GM12878 (cell line): ENCODE measurements around the gene SRSF9. TPM values are rescaled to one million over a fixed set of nuclear protein-coding genes. Genes with fewer than 3 reads are reported as not detected.

Experiments used
- ATAC-seq: fragments of 200-7000 bp; cut with Tn5 transposase; 3 replicates; pipeline ENCODE4 v1.9.1; 2020; ENCODE audit warnings: mild to moderate bottlenecking, moderate library complexity
- BruUV-seq: library from RNA; stranded (reverse); fragments of 400-500 nt; replicated peaks from 2 replicates; lab custom pipeline; 2021; lab: Mats Ljungman, UMichigan
- CTCF ChIA-PET: fragments of 300-600 bp; sonication (Branson Sonifier 250); formaldehyde crosslinking; extraction: SDS; loops from one replicate; lab custom pipeline; 2021; ENCODE audit warnings: inconsistent platforms; lab: Yijun Ruan, JAX
- POLR2A ChIA-PET: fragments of 350-600 bp; formaldehyde crosslinking; extraction: SDS; loops from one replicate; lab custom pipeline; 2021; ENCODE audit warnings: inconsistent platforms; lab: Charles Lee
- RAD21 ChIA-PET: fragments of 300-600 bp; sonication (Branson Sonifier 250); formaldehyde crosslinking; loops from one replicate; lab custom pipeline; 2023; ENCODE audit warnings: antibody characterized with exemption; ENCODE audit not compliant: unreplicated experiment; lab: Charles Lee
- SMC1A ChIA-PET: fragments of 300-600 bp; sonication (Branson Sonifier 250); formaldehyde crosslinking; loops from one replicate; lab custom pipeline; 2023; ENCODE audit not compliant: unreplicated experiment, uncharacterized antibody; lab: Charles Lee
- DNase-seq: peaks from one replicate; pipeline ENCODE4 v3.0.0-alpha.2; 2011; ENCODE audit warnings: low read depth, low spot score
- FAIRE-seq: peaks from 3 replicates; lab custom pipeline; 2011; peaks lifted over from hg19 to GRCh38; lab: Jason Lieb, UNC
- H2AFZ ChIP-seq: 2 replicates; pipeline ENCODE4 v1.6.0; 2011; ENCODE audit warnings: low read depth, low read length, control low read depth; ENCODE audit not compliant: control insufficient read depth
- H3K27ac ChIP-seq: 2 replicates; pipeline ENCODE4 v1.5.1; 2011; ENCODE audit warnings: control low read depth; ENCODE audit not compliant: control insufficient read depth, insufficient read depth
- H3K27me3 ChIP-seq, 2 experiments: replicated peaks in 1 of 2; 2 replicates each; pipeline versions ENCODE4 v1.6.0 to v1.6.1; 2011; ENCODE audit warnings: low read length in 1 of 2; ENCODE audit not compliant: control insufficient read depth in 2 of 2, insufficient read depth in 2 of 2
- H3K36me3 ChIP-seq, 2 experiments: 2 replicates each; pipeline ENCODE4 v1.5.1; 2011; ENCODE audit warnings: low read length in 1 of 2; ENCODE audit not compliant: control insufficient read depth in 2 of 2, insufficient read depth in 2 of 2
- H3K4me1 ChIP-seq: 2 replicates; pipeline ENCODE4 v1.6.1; 2011; ENCODE audit warnings: mild to moderate bottlenecking, low read length, moderate library complexity, mixed read lengths; ENCODE audit not compliant: control insufficient read depth, insufficient read depth
- H3K4me2 ChIP-seq: 2 replicates; pipeline ENCODE4 v1.6.0; 2011; ENCODE audit warnings: control low read depth; ENCODE audit not compliant: control insufficient read depth, insufficient read depth
- H3K4me3 ChIP-seq: fragments of 200-600 bp; sonication (generic); 2 replicates; pipeline ENCODE4 v1.5.1; 2016
- H3K79me2 ChIP-seq: 2 replicates; pipeline ENCODE4 v1.6.0; 2011; ENCODE audit warnings: low read length; ENCODE audit not compliant: control insufficient read depth, insufficient read depth
- H3K9ac ChIP-seq: 2 replicates; pipeline ENCODE4 v1.8.0; 2011; ENCODE audit warnings: low read length, control low read depth, mixed read lengths; ENCODE audit not compliant: control insufficient read depth, insufficient read depth
- H3K9me3 ChIP-seq: replicated peaks from 3 replicates; pipeline ENCODE4 v1.5.1; 2011; ENCODE audit warnings: mild to moderate bottlenecking, low read length; ENCODE audit not compliant: control insufficient read depth, insufficient read depth
- H4K20me1 ChIP-seq: 2 replicates; pipeline ENCODE4 v1.6.0; 2011; ENCODE audit not compliant: control insufficient read depth, insufficient read depth
- CBX5 ChIP-seq: sonication (generic); IDR thresholded peaks from 2 replicates; pipeline ENCODE4 v1.6.1; 2016; ENCODE audit warnings: low read depth, moderate library complexity, mild to moderate bottlenecking, inconsistent platforms
- CREB1 ChIP-seq: IDR thresholded peaks from 2 replicates; pipeline ENCODE4 v1.6.1; 2012; ENCODE audit warnings: low read depth, mild to moderate bottlenecking, inconsistent platforms
- DPF2 ChIP-seq: fragments of 450-650 bp; IDR thresholded peaks from 2 replicates; pipeline ENCODE4 v1.6.1; 2017; ENCODE audit warnings: mild to moderate bottlenecking
- EZH2 ChIP-seq: IDR thresholded peaks from 2 replicates; pipeline ENCODE4 v1.6.1; 2012; ENCODE audit warnings: low read depth, mild to moderate bottlenecking, control low read depth, inconsistent platforms, low read length, borderline replicate concordance; ENCODE audit not compliant: control insufficient read depth
- MXI1 ChIP-seq: fragments of 150-350 bp; IDR thresholded peaks from 2 replicates; pipeline ENCODE4 v1.6.1; 2011; ENCODE audit warnings: low read depth, mild to moderate bottlenecking, inconsistent platforms, low read length, improper control_type of control experiment
- NFYB ChIP-seq: IDR thresholded peaks from 2 replicates; pipeline ENCODE4 v1.6.1; 2011; ENCODE audit warnings: low read depth, mild to moderate bottlenecking, low read length, improper control_type of control experiment, moderate library complexity; ENCODE audit not compliant: insufficient read depth
- POU2F2 ChIP-seq: IDR thresholded peaks from 3 replicates; pipeline ENCODE4 v1.6.1; 2011; ENCODE audit warnings: low read depth, mild to moderate bottlenecking, low read length, borderline replicate concordance
- SUPT20H ChIP-seq: IDR thresholded peaks from 2 replicates; pipeline ENCODE4 v1.6.1; 2011; ENCODE audit warnings: low read depth, mild to moderate bottlenecking, low read length, moderate library complexity, borderline replicate concordance; ENCODE audit not compliant: control insufficient read depth
- SUZ12 ChIP-seq: fragments of 200-600 bp; sonication (generic); IDR thresholded peaks from one replicate; pipeline ENCODE4 v1.6.1; 2018; ENCODE audit warnings: antibody characterized with exemption, mild to moderate bottlenecking; ENCODE audit not compliant: unreplicated experiment
- TCF7 ChIP-seq: IDR thresholded peaks from 2 replicates; pipeline ENCODE4 v1.6.1; 2014; ENCODE audit warnings: antibody characterized with exemption, borderline replicate concordance
- ZZZ3 ChIP-seq: IDR thresholded peaks from 2 replicates; pipeline ENCODE4 v1.6.1; 2011; ENCODE audit warnings: low read depth; ENCODE audit not compliant: control insufficient read depth, insufficient read length
- WGBS: methylation state at CpG from one replicate; pipeline ENCODE4 v1.1.6; 2016; ENCODE audit warnings: low lambda C conversion rate; ENCODE audit not compliant: insufficient replicate concordance, insufficient coverage; ENCODE audit errors: missing lambda C conversion rate; 5-methylcytosine and 5-hydroxymethylcytosine counted together
- in situ Hi-C: fragments of 300-500 bp; cut with MboI; formaldehyde crosslinking; loops from 9 replicates; pipeline ENCODE4 v1.14.3; 2018; ENCODE audit warnings: mixed read lengths
- intact Hi-C: fragments of 100-400 bp; cut with micrococcal nuclease; formaldehyde crosslinking; loops from one replicate; pipeline ENCODE4 v1.14.2; 2022; ENCODE audit not compliant: unreplicated experiment
- polyA plus RNA-seq, 11 experiments: library from polyadenylated mRNA; depleted of rRNA in 4 of 11; unstranded in 6 of 11; stranded (reverse) in 5 of 11; fragments of >200 nt; fragmentation: Nextera tagmentation in 4 of 11; fragmentation: Illumina TruSeq in 1 of 11; extraction: Ambion mirVana in 4 of 11; extraction: Trizol in 1 of 11; gene quantifications; 1 replicate in 1 of 11; 2 replicates in 10 of 11; pipeline versions ENCODE4 v1.2.1 to v1.2.3, GENCODE V29; 2011 to 2016; ENCODE audit warnings: inconsistent platforms in 2 of 11, missing spikeins in 2 of 11, low read depth in 1 of 11
- total RNA-seq, 4 experiments: library from RNA; depleted of rRNA in 3 of 4; stranded (reverse); fragments of >200 nt in 3 of 4; fragmentation: Illumina TruSeq in 1 of 4; extraction: Trizol in 1 of 4; gene quantifications; 2 replicates each; pipeline versions ENCODE4 v1.2.1 to v1.2.3, GENCODE V29; 2013 to 2021
- TF ChIP-seq, protein P1 (sequence below): fragments of 450-650 bp; formaldehyde crosslinking; IDR thresholded peaks from 2 replicates; pipeline ENCODE4 v1.5.0; 2022; ENCODE audit warnings: mild to moderate bottlenecking, missing genetic modification characterization
- TF ChIP-seq, protein P2 (sequence below): fragments of 450-650 bp; IDR thresholded peaks from 2 replicates; pipeline ENCODE4 v1.6.1; 2017; ENCODE audit warnings: mild to moderate bottlenecking, moderate library complexity
- TF ChIP-seq, protein P3 (sequence below): fragments of 450-650 bp; conservative IDR thresholded peaks from 2 replicates; pipeline ENCODE4 v1.6.1; 2017; ENCODE audit warnings: mild to moderate bottlenecking, moderate library complexity

SRSF9 gene
- total and polyA plus RNA-seq, 10 of the 15 experiments (the other 5 are each of a cell fraction or from before 2014, with no cell fraction given): 56.2 to 510 (median 186) TPM

DNA sequence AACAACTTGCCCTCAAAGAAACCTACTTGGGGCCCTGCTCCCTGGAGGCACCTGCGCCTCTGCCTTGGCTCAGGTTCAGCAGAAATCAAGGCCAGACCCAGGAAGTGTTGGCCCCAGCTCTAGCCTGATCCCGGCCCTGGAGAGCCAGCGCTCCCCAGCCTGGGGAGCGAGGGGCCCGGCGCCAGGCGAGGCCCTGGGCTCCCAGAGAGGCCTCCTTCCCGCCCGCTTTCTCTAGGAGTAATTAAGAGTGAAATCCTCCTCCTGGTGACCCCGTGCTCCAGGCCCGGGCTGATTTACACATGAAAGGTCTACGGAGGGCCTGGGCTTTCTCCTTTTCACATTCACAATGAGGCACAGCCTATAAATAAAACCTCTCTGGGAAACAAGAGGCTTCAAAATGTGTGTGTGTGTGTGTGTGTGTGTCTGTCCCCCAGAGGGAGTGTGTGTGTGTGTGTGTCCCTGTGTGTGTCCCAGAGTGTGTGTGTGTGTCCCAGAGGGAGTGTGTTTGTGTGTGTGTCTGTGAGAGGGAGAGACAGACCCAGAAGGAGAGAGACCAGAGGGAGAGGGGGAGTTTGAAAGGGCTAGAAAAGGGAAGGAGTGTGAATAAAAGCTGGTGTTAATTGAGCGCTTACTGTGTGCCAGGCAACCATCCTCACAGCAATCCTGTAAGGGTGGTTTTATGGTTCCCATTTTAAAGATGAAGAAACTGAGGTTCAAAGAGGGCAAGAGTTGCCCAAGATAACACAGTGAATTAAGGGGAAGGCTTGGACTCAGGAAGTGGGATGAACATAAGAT lies 55.5 kb downstream of the SRSF9 start:
- intact Hi-C loops (no loop called here), in situ Hi-C loops (no loop called here)
- Histone ChIP-seq H3K4me3 (no peak overlapping the region), H3K9me3 (no peaks in the 10 kb centered on the region), H3K27me3 (no peaks in the 10 kb centered on the region), H4K20me1 (no peaks in the 10 kb centered on the region), H3K79me2 (no peaks in the 10 kb centered on the region), H3K4me2 (no peak overlapping the region), H3K27ac (no peak overlapping the region), H3K36me3 (no peaks in the 10 kb centered on the region), H3K9ac (no peak overlapping the region), H3K4me1 (no peaks in the 10 kb centered on the region), H2AFZ (no peak overlapping the region)
- FAIRE-seq (no peak), DNase-seq (no peak), ATAC-seq (no peak)
- RAD21 ChIA-PET: no interaction called here
- 60% methylated on average over 13 of the region's 13 CpGs for whole genome bisulfite sequencing
- SMC1A ChIA-PET: no interaction called here
- POLR2A ChIA-PET: interaction anchor here (0.6 kb wide), 1 partner anchor 123 kb away, joined by 3 read pairs; the partner anchor contains the start of gene RNU4-2
- CTCF ChIA-PET: no interaction called here
- TF ChIP-seq, protein P1, sequence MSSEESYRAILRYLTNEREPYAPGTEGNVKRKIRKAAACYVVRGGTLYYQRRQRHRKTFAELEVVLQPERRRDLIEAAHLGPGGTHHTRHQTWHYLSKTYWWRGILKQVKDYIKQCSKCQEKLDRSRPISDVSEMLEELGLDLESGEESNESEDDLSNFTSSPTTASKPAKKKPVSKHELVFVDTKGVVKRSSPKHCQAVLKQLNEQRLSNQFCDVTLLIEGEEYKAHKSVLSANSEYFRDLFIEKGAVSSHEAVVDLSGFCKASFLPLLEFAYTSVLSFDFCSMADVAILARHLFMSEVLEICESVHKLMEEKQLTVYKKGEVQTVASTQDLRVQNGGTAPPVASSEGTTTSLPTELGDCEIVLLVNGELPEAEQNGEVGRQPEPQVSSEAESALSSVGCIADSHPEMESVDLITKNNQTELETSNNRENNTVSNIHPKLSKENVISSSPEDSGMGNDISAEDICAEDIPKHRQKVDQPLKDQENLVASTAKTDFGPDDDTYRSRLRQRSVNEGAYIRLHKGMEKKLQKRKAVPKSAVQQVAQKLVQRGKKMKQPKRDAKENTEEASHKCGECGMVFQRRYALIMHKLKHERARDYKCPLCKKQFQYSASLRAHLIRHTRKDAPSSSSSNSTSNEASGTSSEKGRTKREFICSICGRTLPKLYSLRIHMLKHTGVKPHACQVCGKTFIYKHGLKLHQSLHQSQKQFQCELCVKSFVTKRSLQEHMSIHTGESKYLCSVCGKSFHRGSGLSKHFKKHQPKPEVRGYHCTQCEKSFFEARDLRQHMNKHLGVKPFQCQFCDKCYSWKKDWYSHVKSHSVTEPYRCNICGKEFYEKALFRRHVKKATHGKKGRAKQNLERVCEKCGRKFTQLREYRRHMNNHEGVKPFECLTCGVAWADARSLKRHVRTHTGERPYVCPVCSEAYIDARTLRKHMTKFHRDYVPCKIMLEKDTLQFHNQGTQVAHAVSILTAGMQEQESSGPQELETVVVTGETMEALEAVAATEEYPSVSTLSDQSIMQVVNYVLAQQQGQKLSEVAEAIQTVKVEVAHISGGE (CRISPR knock-in tag): no peak
- TF ChIP-seq NFYB: no peak
- TF ChIP-seq, protein P2, sequence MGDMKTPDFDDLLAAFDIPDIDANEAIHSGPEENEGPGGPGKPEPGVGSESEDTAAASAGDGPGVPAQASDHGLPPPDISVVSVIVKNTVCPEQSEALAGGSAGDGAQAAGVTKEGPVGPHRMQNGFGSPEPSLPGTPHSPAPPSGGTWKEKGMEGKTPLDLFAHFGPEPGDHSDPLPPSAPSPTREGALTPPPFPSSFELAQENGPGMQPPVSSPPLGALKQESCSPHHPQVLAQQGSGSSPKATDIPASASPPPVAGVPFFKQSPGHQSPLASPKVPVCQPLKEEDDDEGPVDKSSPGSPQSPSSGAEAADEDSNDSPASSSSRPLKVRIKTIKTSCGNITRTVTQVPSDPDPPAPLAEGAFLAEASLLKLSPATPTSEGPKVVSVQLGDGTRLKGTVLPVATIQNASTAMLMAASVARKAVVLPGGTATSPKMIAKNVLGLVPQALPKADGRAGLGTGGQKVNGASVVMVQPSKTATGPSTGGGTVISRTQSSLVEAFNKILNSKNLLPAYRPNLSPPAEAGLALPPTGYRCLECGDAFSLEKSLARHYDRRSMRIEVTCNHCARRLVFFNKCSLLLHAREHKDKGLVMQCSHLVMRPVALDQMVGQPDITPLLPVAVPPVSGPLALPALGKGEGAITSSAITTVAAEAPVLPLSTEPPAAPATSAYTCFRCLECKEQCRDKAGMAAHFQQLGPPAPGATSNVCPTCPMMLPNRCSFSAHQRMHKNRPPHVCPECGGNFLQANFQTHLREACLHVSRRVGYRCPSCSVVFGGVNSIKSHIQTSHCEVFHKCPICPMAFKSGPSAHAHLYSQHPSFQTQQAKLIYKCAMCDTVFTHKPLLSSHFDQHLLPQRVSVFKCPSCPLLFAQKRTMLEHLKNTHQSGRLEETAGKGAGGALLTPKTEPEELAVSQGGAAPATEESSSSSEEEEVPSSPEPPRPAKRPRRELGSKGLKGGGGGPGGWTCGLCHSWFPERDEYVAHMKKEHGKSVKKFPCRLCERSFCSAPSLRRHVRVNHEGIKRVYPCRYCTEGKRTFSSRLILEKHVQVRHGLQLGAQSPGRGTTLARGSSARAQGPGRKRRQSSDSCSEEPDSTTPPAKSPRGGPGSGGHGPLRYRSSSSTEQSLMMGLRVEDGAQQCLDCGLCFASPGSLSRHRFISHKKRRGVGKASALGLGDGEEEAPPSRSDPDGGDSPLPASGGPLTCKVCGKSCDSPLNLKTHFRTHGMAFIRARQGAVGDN: no peak
- no peak for TF ChIP-seq SUZ12
- no peak for TF ChIP-seq DPF2
- TF ChIP-seq SUPT20H: no peak
- no peak for TF ChIP-seq EZH2
- TF ChIP-seq MXI1: no peak
- TF ChIP-seq CREB1: no peak
- no peak for TF ChIP-seq TCF7
- TF ChIP-seq ZZZ3: no peak
- no peak for TF ChIP-seq CBX5
- TF ChIP-seq, protein P3, sequence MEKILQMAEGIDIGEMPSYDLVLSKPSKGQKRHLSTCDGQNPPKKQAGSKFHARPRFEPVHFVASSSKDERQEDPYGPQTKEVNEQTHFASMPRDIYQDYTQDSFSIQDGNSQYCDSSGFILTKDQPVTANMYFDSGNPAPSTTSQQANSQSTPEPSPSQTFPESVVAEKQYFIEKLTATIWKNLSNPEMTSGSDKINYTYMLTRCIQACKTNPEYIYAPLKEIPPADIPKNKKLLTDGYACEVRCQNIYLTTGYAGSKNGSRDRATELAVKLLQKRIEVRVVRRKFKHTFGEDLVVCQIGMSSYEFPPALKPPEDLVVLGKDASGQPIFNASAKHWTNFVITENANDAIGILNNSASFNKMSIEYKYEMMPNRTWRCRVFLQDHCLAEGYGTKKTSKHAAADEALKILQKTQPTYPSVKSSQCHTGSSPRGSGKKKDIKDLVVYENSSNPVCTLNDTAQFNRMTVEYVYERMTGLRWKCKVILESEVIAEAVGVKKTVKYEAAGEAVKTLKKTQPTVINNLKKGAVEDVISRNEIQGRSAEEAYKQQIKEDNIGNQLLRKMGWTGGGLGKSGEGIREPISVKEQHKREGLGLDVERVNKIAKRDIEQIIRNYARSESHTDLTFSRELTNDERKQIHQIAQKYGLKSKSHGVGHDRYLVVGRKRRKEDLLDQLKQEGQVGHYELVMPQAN: no peak
- TF ChIP-seq POU2F2: no peak
- no TSS peak for BruUV-seq
